ENCODE measurements around the gene POLA1. TPM values are rescaled to one million over a fixed set of nuclear protein-coding genes. Genes with fewer than 3 reads are reported as not detected.

The POLA1 gene
- total RNA-seq, 2 donors from 2014 or later: 24.4 to 53.6 TPM

DNA sequence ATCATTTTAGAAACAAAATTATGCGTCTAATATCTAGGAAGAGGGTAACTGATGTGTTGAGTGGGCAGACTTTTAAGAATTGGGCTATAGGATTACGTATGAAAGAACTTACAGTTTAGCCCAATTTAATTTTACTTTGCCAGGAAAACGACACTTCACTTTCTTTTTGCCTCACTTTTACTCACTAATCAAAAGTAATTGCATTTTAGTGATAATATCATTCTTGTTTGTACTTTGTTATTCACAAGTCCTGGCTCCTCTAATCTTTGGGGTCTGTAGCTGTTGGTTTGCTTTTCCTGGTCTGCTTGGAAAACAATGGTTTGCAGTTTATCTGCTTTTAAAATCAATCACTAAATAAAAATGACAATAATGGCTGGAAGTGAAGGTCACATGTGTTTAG lies 325.0 kb downstream of the POLA1 start:
- WGBS, 2 experiments (ENCODE audit: insufficient coverage in 1 of 2, insufficient read length in 1 of 2): no CpG with 5 or more reads among the region's 3 CpGs
- Mint-ChIP-seq H3K9me3 (no peaks in the 10 kb centered on the region), H3K27ac (no peak overlapping the region), H3K4me3 (no peak overlapping the region), H3K36me3 (ENCODE audit: low read depth) (no peaks in the 10 kb centered on the region), H3K27me3 (ENCODE audit: insufficient read depth) (peaks cover 97% of the 10 kb centered on the region), H3K4me1 (peaks cover 31% of the 10 kb centered on the region)
- no peak overlapping the region for H3K4me3 ChIP-seq (ENCODE audit: low read length)
- H3K27ac ChIP-seq (ENCODE audit: low read depth, low read length): no peak overlapping the region
- no peaks in the 10 kb centered on the region for H3K9me3 ChIP-seq (ENCODE audit: control insufficient read depth, low read length)
- H3K9ac ChIP-seq (ENCODE audit: extremely low read depth, low read length, poor library complexity, severe bottlenecking): no peak overlapping the region
- peaks cover 100% of the 10 kb centered on the region for H3K27me3 ChIP-seq (ENCODE audit: control insufficient read depth, insufficient read depth, low read length, poor library complexity, severe bottlenecking)
- TF ChIP-seq, protein P1, sequence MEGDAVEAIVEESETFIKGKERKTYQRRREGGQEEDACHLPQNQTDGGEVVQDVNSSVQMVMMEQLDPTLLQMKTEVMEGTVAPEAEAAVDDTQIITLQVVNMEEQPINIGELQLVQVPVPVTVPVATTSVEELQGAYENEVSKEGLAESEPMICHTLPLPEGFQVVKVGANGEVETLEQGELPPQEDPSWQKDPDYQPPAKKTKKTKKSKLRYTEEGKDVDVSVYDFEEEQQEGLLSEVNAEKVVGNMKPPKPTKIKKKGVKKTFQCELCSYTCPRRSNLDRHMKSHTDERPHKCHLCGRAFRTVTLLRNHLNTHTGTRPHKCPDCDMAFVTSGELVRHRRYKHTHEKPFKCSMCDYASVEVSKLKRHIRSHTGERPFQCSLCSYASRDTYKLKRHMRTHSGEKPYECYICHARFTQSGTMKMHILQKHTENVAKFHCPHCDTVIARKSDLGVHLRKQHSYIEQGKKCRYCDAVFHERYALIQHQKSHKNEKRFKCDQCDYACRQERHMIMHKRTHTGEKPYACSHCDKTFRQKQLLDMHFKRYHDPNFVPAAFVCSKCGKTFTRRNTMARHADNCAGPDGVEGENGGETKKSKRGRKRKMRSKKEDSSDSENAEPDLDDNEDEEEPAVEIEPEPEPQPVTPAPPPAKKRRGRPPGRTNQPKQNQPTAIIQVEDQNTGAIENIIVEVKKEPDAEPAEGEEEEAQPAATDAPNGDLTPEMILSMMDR (conservative IDR thresholded peaks at IDR 0.05): no peak
- no peaks in the 10 kb centered on the region for H3K4me1 ChIP-seq (ENCODE audit: control insufficient read depth, insufficient read depth, low read length)
- DNase-seq: no peak
- H3K36me3 ChIP-seq (ENCODE audit: control insufficient read depth, insufficient read depth, low read length): no peaks in the 10 kb centered on the region

DNA sequence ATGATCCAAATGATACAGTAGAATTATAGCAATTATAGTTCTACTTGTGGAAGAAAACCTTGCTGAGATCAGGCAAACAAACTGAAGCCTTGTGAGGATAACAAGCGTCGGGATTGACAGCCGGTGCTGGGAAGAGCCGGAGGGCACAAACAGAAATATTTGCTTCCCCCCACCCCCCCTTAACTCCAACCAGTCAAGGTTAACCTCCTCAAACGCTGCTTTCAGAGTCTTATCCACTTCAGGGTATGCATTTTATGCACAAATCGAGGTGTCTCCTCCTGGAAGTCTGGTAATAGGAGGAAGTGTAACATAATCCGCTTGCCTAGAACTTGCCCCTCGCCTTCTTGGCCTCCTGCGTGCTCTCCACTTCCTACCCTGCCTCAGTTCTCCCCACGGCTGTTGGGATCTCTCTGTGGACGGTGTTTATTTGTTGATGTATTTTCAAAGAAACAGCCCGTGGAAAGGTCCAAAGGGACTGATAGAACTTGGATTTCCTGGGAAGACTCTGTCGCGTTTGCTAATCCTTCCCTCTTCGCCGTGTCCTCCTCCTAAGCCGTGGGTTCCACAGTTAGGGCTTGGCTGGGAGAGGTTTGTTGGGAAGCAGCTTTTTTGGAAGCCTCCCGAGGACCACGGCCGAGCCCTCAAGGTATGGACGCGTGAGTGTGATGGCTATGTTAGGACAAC lies 326.1 kb downstream of the POLA1 start:
- peak overlapping the region; percentile 59 for H3K4me3 ChIP-seq (ENCODE audit: low read length)

DNA sequence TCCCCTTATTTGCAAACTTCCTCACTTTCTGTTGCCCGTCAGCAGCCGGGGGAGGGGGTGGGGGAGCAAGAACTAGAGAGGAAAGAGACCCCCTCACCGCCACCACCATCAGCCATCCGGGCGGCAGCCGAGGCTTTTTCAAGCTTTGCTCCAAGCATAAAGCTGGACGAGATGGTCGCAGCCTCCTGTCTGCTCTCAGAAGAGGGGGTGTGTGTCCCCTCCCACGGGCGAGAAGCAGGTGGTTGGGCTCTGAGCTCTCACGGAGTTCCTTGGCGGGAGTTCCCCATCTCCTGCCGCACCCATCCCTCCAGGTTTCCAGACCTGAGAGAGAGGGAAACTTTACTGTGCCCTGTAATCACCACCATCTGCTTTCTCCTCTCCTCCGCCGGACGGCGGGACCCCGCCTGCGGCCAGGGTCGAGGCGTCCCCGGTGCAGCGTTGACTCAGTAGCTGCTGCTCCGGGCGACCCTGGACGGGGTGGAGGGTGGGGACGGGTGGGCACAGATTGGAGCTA lies 326.7 kb downstream of the POLA1 start:
- H3K9me3 Mint-ChIP-seq: no peaks in the 10 kb centered on the region
- DNase-seq: no peak

More for the DNA sequence above, 326.1 kb downstream of the POLA1 start:
- no peaks in the 10 kb centered on the region for H3K9me3 ChIP-seq (ENCODE audit: control insufficient read depth, low read length)
- TF ChIP-seq, protein P1 (conservative IDR thresholded peaks at IDR 0.05): no peak
- H3K36me3 Mint-ChIP-seq (ENCODE audit: low read depth): no peaks in the 10 kb centered on the region
- H3K4me3 Mint-ChIP-seq: peak overlapping the region; percentile 45
- H3K27ac Mint-ChIP-seq: no peak overlapping the region
- peaks cover 100% of the 10 kb centered on the region for H3K27me3 ChIP-seq (ENCODE audit: control insufficient read depth, insufficient read depth, low read length, poor library complexity, severe bottlenecking)
- H3K4me1 ChIP-seq (ENCODE audit: control insufficient read depth, insufficient read depth, low read length): no peaks in the 10 kb centered on the region
- H3K9me3 Mint-ChIP-seq: no peaks in the 10 kb centered on the region
- peaks cover 97% of the 10 kb centered on the region for H3K27me3 Mint-ChIP-seq (ENCODE audit: insufficient read depth)
- H3K36me3 ChIP-seq (ENCODE audit: control insufficient read depth, insufficient read depth, low read length): no peaks in the 10 kb centered on the region
- H3K27ac ChIP-seq (ENCODE audit: low read depth, low read length): no peak overlapping the region
- WGBS, 2 experiments (ENCODE audit: insufficient coverage in 1 of 2, insufficient read length in 1 of 2): 1% methylated on average over 13 of the region's 22 CpGs; no CpG with 5 or more reads in 1 of the 2 experiments
- peaks cover 31% of the 10 kb centered on the region for H3K4me1 Mint-ChIP-seq
- no peak overlapping the region for H3K9ac ChIP-seq (ENCODE audit: extremely low read depth, low read length, poor library complexity, severe bottlenecking)
- DNase-seq: peak; percentile 58

More for the DNA sequence above, 326.7 kb downstream of the POLA1 start:
- no peaks in the 10 kb centered on the region for H3K36me3 ChIP-seq (ENCODE audit: control insufficient read depth, insufficient read depth, low read length)
- H3K27ac ChIP-seq (ENCODE audit: low read depth, low read length): no peak overlapping the region
- Mint-ChIP-seq H3K36me3 (ENCODE audit: low read depth) (no peaks in the 10 kb centered on the region), H3K4me3 (peak overlapping the region; percentile 45), H3K27me3 (ENCODE audit: insufficient read depth) (peaks cover 97% of the 10 kb centered on the region), H3K27ac (no peak overlapping the region), H3K4me1 (peaks cover 31% of the 10 kb centered on the region)
- peak overlapping the region; percentile 59 for H3K4me3 ChIP-seq (ENCODE audit: low read length)
- H3K9me3 ChIP-seq (ENCODE audit: control insufficient read depth, low read length): no peaks in the 10 kb centered on the region
- 1% methylated on average over 22 of the region's 27 CpGs; no CpG with 5 or more reads in 1 of the 2 experiments for WGBS, 2 experiments (ENCODE audit: insufficient coverage in 1 of 2, insufficient read length in 1 of 2)
- TF ChIP-seq, protein P1 (conservative IDR thresholded peaks at IDR 0.05): no peak
- peaks cover 100% of the 10 kb centered on the region for H3K27me3 ChIP-seq (ENCODE audit: control insufficient read depth, insufficient read depth, low read length, poor library complexity, severe bottlenecking)
- H3K4me1 ChIP-seq (ENCODE audit: control insufficient read depth, insufficient read depth, low read length): no peaks in the 10 kb centered on the region
- no peak overlapping the region for H3K9ac ChIP-seq (ENCODE audit: extremely low read depth, low read length, poor library complexity, severe bottlenecking)
